Stimulated activated CD4-positive, alpha-beta T cell treated with anti-CD3 and anti-CD28 coated beads, Interleukin-1b, Interleukin-23, amount 100 ng/mL, for 24 hours (primary cell): ENCODE measurements around the gene LRRC25.
A peak's percentile ranks its signal among the peaks of the same experiment; 100 is the strongest.

Experiments
- DNase-seq, 4 experiments: peaks; one replicate each; pipeline ENCODE4 v3.0.0-alpha.2; 2020; ENCODE audit warnings: low read depth in 4 of 4, low spot score in 1 of 4

Gene LRRC25

DNA sequence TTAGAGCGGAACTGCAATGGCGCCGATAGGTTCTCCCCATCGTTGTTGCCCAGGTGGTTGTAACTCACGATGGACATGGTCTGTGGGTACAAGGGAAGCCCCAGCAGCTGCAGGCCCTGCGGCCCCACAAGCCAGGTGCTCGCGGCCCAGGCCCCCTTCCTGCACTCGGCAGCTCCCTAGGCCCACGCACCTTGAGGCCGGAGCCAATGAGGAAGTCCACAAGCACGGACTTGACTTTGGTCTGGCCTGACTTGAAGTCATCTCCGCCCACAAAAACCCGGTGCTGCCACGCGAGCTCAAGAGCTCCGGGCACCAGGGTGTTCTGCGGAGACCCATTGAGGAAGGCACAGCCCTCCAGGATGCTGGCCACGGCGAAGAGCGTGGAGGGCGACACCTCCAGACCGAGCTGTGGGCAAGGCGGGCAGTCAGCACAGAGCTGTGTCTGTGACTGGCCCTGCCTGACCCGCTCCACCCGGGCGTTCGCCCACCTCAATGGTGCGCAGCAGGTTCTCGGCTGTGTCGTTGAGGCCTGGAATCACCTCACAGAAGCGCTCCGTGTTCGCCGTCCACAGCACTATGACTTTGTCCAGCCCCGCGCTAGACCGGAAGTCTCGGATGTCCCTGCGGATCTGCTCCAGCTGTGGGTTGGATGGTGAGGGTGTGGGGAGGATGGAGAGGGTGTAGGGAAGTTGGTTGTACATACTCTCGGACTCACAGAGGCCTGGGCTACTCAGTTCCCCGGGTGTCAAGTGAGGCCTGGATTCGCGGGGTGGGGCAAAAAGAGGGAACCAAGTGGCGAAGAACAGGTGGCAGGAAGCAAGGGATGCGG, 38.6 kb upstream of the LRRC25 start:
- no peak for DNase-seq

DNA sequence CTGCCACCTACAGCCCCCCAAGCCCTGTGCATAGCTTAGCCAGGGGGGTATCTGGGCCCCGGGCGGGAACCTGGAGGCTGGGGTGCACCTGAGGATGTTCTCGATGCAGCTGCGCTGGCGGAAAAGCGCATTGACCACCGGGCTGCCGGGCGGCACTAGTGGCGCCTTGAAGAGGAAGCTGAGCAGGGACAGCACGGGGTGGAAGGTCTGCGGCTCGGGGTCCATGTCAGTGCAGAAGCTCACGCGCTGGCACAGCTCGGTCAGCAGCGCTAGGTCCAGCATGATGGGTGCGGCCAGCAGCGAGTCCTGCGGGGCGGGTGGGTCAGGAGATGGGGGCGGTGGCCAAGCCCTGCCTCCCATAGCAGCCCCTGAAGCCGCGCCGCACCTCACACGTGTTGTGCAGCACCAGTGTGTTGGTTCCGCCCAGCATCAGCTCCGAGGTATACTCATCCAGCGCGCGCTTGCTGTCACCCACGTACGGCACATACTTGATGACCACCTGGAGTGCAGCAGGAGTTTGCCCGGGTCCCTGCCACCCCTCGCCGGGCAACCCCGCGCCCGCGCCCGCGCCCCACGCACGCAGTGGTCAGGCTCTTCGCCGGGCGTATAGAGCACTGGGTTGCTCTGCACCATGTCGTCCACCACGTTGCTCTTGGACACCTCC, 37.9 kb upstream of the LRRC25 start:
- no peak for DNase-seq

DNA sequence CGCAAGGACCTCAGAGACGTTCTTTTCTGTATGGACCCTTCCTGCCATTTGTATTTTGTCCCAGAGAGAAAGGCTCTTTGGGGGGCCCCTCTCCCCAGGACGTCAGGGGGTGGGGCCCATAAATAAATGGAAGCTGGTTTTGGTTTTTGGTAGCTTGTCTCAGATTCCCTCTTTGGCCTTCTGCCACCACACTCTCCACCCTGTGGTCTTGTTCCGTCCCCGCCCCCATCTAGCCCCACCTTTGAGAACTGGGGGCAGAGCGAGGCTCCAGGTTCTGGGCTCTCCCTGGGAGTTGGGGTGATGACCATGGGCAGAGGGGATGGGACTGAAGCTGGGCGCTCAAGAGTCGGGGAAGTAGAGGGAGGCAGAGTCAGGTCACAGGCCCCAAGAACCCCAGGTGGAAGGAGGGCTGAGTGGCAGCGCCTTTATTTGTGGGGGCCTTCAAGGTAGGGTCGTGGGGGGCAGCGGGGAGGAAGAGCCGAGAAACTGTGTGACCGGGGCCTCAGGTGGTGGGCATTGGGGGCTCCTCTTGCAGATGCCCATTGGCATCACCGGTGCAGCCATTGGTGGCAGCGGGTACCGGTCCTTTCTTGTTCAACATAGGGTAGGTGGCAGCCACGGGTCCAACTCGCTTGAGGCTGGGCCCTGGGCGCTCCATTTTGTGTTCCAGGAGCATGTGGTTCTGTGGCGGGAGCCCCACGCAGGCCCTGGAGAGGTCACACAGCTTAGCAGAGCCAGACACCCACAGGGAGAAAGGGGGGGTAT, 37.2 kb upstream of the LRRC25 start:
- no peak for DNase-seq

DNA sequence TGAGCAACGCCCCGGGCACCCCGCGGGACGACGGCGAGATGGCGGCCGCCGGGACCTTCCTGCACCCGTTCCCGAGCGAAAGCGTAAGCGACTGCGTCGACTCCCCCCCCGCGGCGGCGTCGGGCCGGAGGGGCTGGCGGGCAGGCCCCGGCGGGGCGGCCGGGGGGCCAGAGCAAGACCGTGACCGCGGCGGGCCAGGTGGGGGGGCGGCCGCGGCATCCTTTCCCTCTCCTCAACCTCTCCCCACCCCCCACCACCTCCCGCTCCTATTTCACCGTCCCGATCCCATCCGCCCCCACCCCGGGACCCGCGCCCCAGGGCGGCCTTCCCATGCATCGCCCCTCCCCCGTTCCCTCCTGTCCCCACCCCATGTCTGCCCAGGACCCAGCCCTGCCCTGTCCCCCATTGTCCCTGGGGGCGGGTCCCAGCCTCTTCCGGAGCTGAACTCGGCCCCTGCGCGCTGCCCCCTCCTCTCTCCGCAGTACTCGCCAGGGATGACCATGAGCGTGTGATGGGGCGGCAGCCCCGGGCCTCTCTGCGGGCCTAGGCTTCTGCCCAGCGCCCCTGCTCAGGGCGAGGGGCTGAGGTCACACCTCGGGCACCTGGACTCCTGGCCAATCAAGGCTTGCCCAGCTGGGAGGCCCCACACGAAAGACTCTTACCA, 36.4 kb upstream of the LRRC25 start:
- no peak for DNase-seq

DNA sequence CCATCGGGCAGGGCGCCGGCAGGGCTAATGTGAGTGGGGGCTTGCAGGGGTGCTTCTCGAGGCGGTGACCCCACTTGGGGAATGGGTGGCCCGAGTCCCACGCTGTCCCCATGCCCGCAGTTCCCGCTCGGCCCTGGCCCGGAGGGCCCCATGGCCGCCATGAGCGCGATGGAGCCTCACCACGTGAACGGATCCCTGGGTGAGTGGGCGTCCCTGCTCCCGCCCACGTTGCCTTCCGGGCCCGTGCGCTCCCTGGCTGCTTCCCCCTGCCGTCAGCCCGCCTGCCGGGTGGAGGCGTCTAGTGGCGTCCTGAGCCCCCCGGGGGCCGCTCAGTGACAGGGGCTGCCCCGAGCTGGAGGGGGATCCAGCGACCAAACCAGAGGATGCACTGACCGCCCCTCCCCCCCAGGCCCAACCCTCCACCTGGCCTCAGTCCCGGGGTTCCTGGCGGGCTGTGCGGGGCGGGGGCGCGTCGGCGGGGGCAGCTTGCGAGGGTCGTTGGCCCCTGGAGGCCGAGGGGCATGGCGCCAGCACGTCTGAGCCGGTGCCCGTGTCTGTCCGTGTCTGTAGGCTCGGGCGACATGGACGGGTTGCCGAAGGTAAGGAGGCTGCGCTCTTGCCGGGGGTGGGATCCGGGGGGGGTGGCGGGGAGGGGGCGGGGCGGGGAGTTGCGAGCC, 35.7 kb upstream of the LRRC25 start:
- no peak for DNase-seq

DNA sequence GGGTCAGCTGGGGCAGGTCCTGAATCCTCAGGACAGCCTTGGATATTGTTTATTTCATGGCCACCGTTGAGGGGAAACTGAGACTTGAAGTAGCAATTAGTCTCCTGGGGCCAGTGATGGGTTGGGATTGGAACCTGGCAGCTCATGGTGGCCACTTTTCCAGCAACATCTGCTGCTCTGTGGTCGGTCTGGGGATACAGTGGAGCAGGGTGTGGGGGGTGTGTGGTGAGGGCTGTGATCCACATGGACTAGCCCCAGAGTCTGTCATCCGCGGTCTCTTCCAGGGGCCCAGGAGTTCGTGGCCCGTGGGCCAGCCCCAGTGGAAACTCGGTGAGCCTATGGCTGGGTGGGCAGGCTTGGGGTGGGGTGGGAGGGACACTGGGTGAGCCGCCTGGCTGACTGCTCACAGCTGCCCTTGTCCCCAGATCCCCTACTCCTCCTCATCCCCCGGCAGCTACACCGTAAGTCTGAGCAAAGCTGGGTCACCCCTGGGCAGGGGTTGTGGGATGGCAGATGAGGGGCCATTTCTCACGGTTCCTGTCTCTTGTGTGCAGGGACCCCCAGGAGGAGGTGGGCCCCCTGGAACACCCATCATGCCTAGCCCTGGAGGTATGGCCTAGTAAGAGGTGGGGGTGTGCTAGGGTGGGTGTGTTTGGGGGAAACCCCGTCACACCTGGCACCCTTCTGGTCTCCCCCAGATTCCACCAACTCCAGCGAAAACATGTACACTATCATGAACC, 35.0 kb upstream of the LRRC25 start:
- DNase-seq = no peak

DNA sequence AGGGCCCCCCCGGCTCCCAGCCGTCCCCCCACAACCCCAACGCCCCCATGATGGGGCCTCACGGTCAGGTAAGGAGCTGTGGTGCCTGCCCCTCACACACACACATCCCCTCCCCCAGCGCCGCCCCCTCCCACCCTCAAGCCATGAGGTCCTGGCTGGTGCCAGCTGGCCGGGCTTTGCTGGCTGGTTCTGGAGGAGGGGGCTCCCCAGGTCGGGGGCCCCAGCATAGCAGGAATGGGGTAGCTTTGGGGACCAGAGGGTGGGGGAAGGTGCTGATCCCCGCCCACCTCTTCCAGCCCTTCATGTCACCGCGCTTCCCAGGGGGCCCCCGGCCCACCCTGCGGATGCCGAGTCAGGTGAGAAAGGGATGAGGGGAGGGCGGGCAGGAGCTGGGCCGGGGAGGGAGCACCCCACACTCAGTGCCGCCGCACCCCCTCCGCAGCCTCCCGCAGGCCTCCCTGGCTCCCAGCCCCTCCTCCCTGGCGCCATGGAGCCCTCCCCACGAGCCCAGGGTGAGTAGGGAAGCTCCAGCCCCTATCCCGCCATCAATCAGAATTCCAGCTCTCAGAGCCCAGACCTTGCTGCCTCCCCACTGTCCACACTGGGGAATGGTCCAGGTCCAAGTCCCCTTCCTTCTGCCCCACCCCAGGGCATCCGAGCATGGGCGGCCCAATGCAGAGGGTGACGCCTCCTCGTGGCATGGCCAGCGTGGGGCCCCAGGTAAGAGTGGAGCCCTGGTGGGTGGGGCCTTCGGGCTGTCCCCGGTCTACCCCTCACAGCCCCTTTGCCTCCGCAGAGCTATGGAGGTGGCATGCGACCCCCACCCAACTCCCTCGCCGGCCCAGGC, 34.2 kb upstream of the LRRC25 start:
- no peak for DNase-seq

DNA sequence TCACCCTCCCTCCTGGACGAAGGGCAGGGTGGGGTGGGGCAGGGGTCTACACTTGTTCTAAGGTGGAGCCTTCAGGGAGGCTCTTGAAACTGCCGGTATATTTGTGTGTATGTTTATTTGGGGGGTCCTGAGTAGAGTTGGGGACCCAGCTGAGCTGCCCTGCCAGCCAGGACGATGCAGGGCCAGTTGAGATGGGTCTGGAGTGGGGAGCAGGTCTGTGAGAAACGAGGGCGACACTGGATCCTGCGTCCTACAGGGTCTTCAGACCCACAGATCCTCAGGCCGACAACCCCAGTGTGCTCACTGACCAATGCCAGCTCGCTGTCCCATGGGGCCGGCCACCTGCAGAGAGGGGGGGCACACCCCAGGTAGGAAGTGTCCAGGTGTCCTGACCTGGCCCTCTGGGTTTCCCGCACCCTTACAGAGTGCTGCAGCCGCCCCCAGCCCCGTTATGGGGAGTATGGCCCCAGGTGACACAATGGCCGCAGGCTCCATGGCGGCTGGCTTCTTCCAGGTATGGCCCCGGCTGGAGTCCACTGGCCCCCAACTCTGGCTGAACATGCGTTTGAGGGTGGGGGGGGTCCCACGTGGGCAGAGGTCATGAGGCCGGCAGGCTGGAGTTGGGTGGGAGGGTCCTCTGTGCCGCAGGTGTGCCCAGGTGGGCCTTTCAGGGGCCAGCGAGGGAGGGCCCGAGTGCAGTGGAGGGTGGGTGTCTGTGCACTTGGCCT, 33.2 kb upstream of the LRRC25 start:
- DNase-seq = no peak

DNA sequence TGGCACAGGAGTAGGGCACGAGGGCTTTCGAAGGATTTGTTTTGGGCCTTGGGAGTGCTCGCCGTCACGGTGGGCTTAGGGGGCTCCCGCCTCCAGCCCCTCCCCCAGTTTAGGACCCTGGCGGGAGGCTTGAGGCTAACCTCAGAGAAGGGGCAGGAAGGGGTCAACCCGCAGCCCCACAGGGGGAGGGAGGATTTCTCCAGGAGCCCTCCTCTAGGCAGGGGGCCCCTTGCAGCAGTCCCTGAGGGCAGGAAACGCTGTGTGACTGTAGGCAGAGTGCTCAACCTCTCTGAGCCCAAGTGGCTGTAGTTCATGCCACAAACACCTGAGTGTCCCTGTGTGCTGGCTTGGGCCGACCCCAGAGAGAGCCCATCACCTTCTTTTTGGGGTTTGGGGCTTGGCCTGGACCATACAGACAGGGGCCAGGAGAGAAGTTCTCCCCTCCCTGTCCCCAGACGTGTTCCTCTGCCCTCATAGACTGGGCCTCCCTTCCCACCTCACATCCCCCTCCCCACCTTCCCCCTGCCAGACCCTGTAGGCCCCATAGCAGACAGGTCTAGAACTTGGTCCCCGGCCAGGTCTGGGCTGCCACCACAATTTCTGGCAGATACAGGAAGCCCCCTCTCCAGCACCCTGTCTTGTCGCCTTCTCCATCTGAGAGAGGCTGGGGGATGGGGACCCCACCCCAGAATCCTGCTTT, 32.4 kb upstream of the LRRC25 start:
- no peak for DNase-seq

DNA sequence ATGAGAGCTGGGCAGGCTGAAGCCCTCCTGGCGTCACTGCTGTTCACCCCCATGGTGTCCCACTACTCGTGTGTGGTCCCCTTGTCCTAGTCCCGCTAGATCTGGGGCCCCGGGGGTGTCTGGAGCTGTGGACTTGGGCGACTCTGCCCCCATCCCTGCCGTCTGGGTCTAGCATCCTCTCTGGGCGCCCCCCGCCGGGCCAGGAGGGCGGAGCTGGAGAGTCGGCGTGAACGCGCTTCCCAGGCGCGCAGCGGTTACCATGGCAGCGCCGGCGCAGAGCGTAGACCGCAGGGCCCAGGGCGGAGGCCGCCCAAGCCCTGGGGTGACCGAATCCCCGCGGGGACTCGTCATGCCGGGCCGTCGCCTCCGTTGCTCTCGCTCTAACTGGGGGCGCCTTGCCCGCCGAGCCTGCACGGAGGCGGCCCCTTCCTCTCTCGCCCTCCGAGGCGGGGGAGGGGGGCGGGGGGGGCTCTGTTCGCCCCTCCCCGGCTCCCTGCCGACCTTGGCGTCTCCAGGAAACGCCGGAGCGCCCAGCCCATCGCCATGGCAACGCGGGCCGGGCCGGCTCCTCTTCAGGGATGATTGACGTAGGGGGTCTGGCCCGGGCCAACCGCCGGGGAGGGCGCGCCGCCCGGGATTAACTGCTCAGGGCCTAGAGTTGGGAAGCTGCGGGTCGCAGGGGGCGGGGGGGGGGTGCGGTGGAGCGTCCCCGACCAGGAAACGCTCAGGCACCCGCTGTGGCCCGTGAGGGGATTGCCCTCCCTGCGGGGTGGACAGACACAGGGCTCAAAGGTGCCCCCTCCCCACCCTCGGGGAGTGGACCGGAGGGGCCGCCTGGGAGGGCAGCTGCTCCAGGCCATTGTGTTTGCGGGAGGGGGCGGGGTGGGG, 31.6 kb upstream of the LRRC25 start:
- DNase-seq = peak in 2 of 4 experiments; percentile 54 to 65

DNA sequence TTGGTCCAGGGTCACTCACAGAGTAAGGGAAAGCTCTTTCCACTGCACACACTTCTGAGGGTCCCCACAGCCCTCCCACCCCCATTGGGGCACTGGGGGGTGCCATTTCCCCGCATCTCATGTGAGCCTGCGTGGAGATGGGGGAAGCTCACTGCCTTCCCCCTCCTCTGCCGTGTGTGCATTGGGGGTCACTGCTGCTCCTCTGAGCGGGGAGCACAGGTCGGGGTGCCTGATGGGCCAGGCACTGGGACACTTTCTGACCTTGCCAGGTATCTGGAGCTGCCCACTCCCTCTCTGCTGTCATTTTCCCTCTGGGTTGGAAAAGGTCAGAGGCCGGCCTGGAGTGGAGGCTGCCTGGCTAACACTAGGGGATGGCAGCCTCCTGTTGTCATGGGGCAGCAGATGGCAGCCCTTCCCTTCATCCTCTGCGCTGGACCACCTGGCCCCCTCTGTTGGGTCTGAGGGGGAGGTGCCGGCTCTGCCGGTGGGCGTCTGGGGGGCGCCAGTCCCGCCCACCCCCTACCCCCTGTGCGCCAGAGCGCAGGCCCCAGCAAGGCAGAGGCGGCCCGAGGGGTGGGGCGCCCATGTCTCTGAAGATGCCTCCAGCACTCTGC, 30.9 kb upstream of the LRRC25 start:
- DNase-seq = no peak

DNA sequence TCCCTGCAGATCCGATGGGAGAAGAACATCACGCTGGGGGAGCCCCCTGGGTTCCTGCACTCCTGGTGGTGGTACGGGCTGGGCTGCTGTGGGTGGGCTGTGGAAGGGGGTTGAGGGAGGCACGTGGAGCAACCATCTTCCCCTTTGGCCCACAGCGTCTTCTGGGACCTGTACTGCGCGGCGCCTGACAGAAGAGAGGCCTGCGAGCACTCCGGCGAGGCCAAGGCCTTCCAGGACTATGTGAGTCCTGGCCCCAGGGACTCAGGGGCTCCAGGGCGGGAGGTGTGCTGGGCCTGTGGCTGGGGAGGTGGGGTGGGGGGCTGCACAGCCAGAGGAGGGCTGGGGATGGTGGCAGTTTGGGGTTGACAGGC, 30.3 kb upstream of the LRRC25 start:
- DNase-seq = no peak

DNA sequence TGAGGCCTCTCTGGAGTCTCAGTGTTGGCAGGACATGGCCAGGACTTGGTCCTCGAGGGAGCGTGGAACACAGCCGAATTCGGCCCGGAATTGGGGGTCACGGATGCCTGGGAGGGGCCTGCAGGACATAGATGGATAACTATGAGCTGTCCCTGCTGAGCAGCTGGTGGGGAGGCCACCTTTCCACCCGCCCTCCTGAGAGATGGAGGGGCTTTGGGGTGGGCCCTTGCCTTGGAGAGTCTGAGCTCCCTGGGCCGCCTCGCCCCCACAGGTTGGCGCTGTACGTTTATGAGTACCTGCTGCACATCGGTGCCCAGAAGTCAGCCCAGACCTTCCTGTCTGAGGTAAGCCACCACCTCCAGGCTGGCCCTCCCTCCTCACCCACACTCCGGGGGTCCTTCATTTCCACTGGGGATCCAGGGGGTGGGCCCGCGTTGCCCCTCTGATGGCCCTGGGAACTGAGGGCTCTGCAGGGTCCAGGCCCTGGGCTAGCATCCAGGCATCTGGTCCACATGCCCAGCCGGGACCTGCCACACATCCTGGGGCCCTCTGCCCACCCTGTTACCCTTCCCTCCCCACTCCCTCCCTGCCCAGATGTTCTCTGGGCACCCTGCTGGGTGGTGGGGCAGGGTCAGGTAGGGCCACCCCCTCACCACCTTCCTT, 29.8 kb upstream of the LRRC25 start:
- DNase-seq = no peak

DNA sequence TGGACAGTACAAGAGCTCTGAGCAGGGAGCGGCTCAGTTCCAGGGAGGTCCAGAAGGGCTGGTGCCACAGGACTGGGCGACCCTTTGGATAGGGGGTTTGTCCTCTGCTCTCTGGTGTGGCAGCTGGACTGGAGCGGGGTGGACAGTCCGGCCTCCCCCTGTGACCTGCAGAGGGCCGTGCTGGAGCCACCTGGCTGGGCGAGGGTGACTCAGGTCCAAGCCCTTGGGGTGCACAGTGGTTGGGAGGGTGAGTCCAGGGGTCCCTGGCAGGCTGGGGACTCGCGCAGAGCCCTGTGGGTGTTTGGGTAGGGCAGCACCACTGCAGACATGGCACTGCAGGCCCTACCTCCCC, 29.0 kb upstream of the LRRC25 start:
- no peak for DNase-seq

DNA sequence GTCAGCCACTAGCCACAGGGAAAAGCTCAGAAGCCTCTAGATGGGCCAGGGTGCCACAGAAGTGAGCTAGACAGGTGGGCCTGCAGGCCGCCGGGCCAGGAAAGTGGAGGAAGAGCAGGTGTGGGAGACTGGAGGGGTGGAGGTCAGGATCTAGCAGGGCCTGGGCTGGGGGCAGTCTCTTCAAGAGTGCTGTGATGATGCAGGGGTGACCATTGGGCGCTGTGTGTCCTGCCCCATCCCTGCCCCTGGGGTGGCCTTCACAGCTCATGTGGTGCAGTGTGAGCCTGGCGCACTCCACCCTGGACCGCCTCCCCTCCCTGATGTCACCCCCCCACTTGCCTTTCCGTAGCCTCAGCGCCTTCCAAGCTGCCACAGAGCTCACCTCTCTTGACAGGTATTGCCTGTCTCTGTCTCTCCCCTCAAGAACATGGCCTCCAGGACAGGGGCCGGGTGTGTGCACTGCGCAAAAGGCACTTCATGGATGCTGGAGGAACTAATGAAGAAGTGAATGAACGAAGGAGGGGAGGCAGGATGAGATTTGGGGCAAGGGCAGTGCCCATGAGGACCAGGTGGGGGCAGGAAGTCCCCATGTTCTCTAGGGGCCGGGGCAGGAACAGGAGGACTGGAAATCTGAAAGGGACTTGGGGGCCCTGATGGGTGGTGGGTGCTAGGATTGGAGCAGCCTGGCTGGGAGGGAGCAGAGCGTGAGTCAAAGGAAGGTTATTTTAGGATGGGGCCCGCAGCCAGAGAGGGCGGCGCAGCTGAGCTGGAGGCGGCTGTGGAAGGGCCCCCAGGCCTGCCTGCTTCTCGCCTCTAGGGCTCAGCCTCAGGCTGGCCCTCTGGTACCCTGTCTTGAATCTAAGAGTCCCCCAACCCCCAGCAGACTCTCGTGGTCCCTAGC, 28.3 kb upstream of the LRRC25 start:
- no peak for DNase-seq
